LoVo (cell line): ENCODE data around the gene MAP2K5.

ENCODE experiments used
- DNase-seq: peaks from one replicate; pipeline ENCODE4 v3.0.0-alpha.2; 2016; ENCODE audit warnings: low spot score

Gene MAP2K5

GRCh38 chr15:67758619-67759300 is 216.3 kb downstream of the MAP2K5 start:
- no peak for DNase-seq

- DNase-seq, result no peak
These were observed 218.4 kb downstream of the MAP2K5 start for GRCh38 chr15:67760901-67761300.

GRCh38 chr15:67761343-67761742 is 218.8 kb downstream of the MAP2K5 start:
- DNase-seq, result peak; percentile 2

GRCh38 chr15:67762610-67763368 is 220.3 kb downstream of the MAP2K5 start:
- DNase-seq, result no peak

GRCh38 chr15:67765701-67766100 is 223.2 kb downstream of the MAP2K5 start:
- no peak for DNase-seq

- no peak for DNase-seq
These were observed 224.5 kb downstream of the MAP2K5 start for GRCh38 chr15:67766968-67767367.

- DNase-seq, result no peak
These were observed 225.9 kb downstream of the MAP2K5 start for GRCh38 chr15:67768313-67768977.

GRCh38 chr15:67769497-67770357 is 227.2 kb downstream of the MAP2K5 start:
- DNase-seq, result no peak

GRCh38 chr15:67770358-67770628 is 227.8 kb downstream of the MAP2K5 start:
- no peak for DNase-seq

GRCh38 chr15:67771189-67771800 is 228.8 kb downstream of the MAP2K5 start:
- DNase-seq, result no peak

- no peak for DNase-seq
These were observed 232.1 kb downstream of the MAP2K5 start for GRCh38 chr15:67774626-67775025.

GRCh38 chr15:67775250-67775649 is 232.7 kb downstream of the MAP2K5 start:
- DNase-seq, result no peak

- DNase-seq, result no peak
These were observed 233.5 kb downstream of the MAP2K5 start for GRCh38 chr15:67775998-67776397.

GRCh38 chr15:67776600-67776999 is 234.1 kb downstream of the MAP2K5 start:
- DNase-seq, result no peak

- DNase-seq, result no peak
These were observed 234.6 kb downstream of the MAP2K5 start for GRCh38 chr15:67777071-67777470.

GRCh38 chr15:67777773-67778172 is 235.3 kb downstream of the MAP2K5 start:
- no peak for DNase-seq

- no peak for DNase-seq
These were observed 236.6 kb downstream of the MAP2K5 start for GRCh38 chr15:67778968-67779548.

GRCh38 chr15:67779549-67780111 is 237.1 kb downstream of the MAP2K5 start:
- no peak for DNase-seq

- no peak for DNase-seq
These were observed 238.6 kb downstream of the MAP2K5 start for GRCh38 chr15:67781061-67781460.

- DNase-seq, result no peak
These were observed 239.6 kb downstream of the MAP2K5 start for GRCh38 chr15:67781907-67782690.

- DNase-seq, result no peak
These were observed 240.1 kb downstream of the MAP2K5 start for GRCh38 chr15:67782691-67782991.
